HG03575 (cell line): ENCODE data around the gene RBFOX1.

ENCODE experiments used
- ATAC-seq: cut with Tn5 transposase; IDR thresholded peaks from one replicate; pipeline ENCODE4 v1.9.1; 2021; ENCODE audit not compliant: unreplicated experiment, insufficient number of reproducible peaks, low FRiP score; ENCODE audit errors: extremely low read depth

The RBFOX1 gene

GRCh38 chr16:7615565-7615964 lies 282.9 kb downstream of the RBFOX1 start:
- ATAC-seq: no peak

- ATAC-seq: no peak
Observed at GRCh38 chr16:7624871-7625766, 292.5 kb downstream of the RBFOX1 start.

GRCh38 chr16:7628981-7629380 lies 296.3 kb downstream of the RBFOX1 start:
- ATAC-seq: no peak

GRCh38 chr16:7629571-7629970 lies 296.9 kb downstream of the RBFOX1 start:
- ATAC-seq: no peak

- ATAC-seq: no peak
Observed at GRCh38 chr16:7637446-7637845, 304.8 kb downstream of the RBFOX1 start.

- ATAC-seq: no peak
Observed at GRCh38 chr16:7638306-7638705, 305.7 kb downstream of the RBFOX1 start.

GRCh38 chr16:7640334-7640733 lies 307.7 kb downstream of the RBFOX1 start:
- ATAC-seq: no peak

GRCh38 chr16:7644176-7644575 lies 311.5 kb downstream of the RBFOX1 start:
- ATAC-seq: no peak

GRCh38 chr16:7644811-7645210 lies 312.2 kb downstream of the RBFOX1 start:
- no peak for ATAC-seq

- ATAC-seq: no peak
Observed at GRCh38 chr16:7646821-7647500, 314.3 kb downstream of the RBFOX1 start.

GRCh38 chr16:7650431-7650830 lies 317.8 kb downstream of the RBFOX1 start:
- no peak for ATAC-seq

- no peak for ATAC-seq
Observed at GRCh38 chr16:7651803-7652570, 319.3 kb downstream of the RBFOX1 start.

GRCh38 chr16:7653746-7654461 lies 321.3 kb downstream of the RBFOX1 start:
- ATAC-seq: no peak

- no peak for ATAC-seq
Observed at GRCh38 chr16:7675628-7676027, 343.0 kb downstream of the RBFOX1 start.

GRCh38 chr16:7680296-7680695 lies 347.7 kb downstream of the RBFOX1 start:
- ATAC-seq: no peak

- no peak for ATAC-seq
Observed at GRCh38 chr16:7688811-7689210, 356.2 kb downstream of the RBFOX1 start.

- ATAC-seq: no peak
Observed at GRCh38 chr16:7689234-7689633, 356.6 kb downstream of the RBFOX1 start.

GRCh38 chr16:7691533-7691932 lies 358.9 kb downstream of the RBFOX1 start:
- ATAC-seq: no peak

- no peak for ATAC-seq
Observed at GRCh38 chr16:7703672-7704071, 371.0 kb downstream of the RBFOX1 start.
